ENCODE data around the gene TFCP2L1.
"Not testable (repeated sequence)": the region's sequence is repeated elsewhere in the genome, so short reads cannot be mapped to it uniquely, and the experiment has no call there.

TFCP2L1 gene

GRCh38 chr2:121284463-121285449 lies at the start of gene TFCP2L1:
Gene TFCP2L1 (minus strand): TSS chr2:121285202. CDS start chr2:121285109, 93 bp downstream.
- no peak for DNase-seq

GRCh38 chr2:121333834-121334558 lies 49.0 kb upstream of the TFCP2L1 start:
- no peak for DNase-seq

GRCh38 chr2:121333231-121333630 lies 48.2 kb upstream of the TFCP2L1 start:
- DNase-seq: no peak

- DNase-seq: not testable (repeated sequence)
Observed at GRCh38 chr2:121331324-121331723, 46.3 kb upstream of the TFCP2L1 start.

- no peak for DNase-seq
Observed at GRCh38 chr2:121330921-121331320, 45.9 kb upstream of the TFCP2L1 start.

GRCh38 chr2:121329786-121330185 lies 44.8 kb upstream of the TFCP2L1 start:
- DNase-seq: no peak

GRCh38 chr2:121326628-121327027 lies 41.6 kb upstream of the TFCP2L1 start:
- no peak for DNase-seq

- DNase-seq: no peak
Observed at GRCh38 chr2:121324601-121325000, 39.6 kb upstream of the TFCP2L1 start.

- no peak for DNase-seq
Observed at GRCh38 chr2:121321476-121321875, 36.5 kb upstream of the TFCP2L1 start.

- no peak for DNase-seq
Observed at GRCh38 chr2:121319941-121320340, 34.9 kb upstream of the TFCP2L1 start.

- DNase-seq: no peak
Observed at GRCh38 chr2:121316986-121317385, 32.0 kb upstream of the TFCP2L1 start.

- not testable (repeated sequence) for DNase-seq
Observed at GRCh38 chr2:121313701-121314100, 28.7 kb upstream of the TFCP2L1 start.

- DNase-seq: peak; percentile 14
Observed at GRCh38 chr2:121309801-121310200, 24.8 kb upstream of the TFCP2L1 start.

GRCh38 chr2:121309323-121309722 lies 24.3 kb upstream of the TFCP2L1 start:
- no peak for DNase-seq

GRCh38 chr2:121307048-121307447 lies 22.0 kb upstream of the TFCP2L1 start:
- no peak for DNase-seq

- no peak for DNase-seq
Observed at GRCh38 chr2:121304941-121305340, 19.9 kb upstream of the TFCP2L1 start.

- no peak for DNase-seq
Observed at GRCh38 chr2:121303531-121304263, 18.7 kb upstream of the TFCP2L1 start.

- DNase-seq: not testable (repeated sequence)
Observed at GRCh38 chr2:121301190-121301589, 16.2 kb upstream of the TFCP2L1 start.

GRCh38 chr2:121298476-121298875 lies 13.5 kb upstream of the TFCP2L1 start:
- no peak for DNase-seq

GRCh38 chr2:121297866-121298265 lies 12.9 kb upstream of the TFCP2L1 start:
- not testable (repeated sequence) for DNase-seq

- DNase-seq: peak; percentile 32
Observed at GRCh38 chr2:121297217-121297830, 12.3 kb upstream of the TFCP2L1 start.

- DNase-seq: no peak
Observed at GRCh38 chr2:121295911-121296650, 11.1 kb upstream of the TFCP2L1 start.

Measured in MV-4-11 (cell line).